Left ventricle myocardium inferior (tissue), 1 donor: Measurements from ENCODE around the gene RETREG3. TPM values are rescaled to one million over a fixed set of nuclear protein-coding genes. Genes with fewer than 3 reads are reported as not detected.
A peak's percentile ranks its signal among the peaks of the same experiment; 100 is the strongest.

Experiments
- DNase-seq: peaks from one replicate; pipeline ENCODE4 v3.0.0-alpha.2; 2020
- H3K27ac ChIP-seq: fragments of 200-600 bp; replicated peaks from 2 replicates; pipeline ENCODE4 v1.8.0; 2021
- H3K27me3 ChIP-seq: fragments of 200-600 bp; 2 replicates; pipeline ENCODE4 v1.8.0; 2021; ENCODE audit warnings: low read depth
- H3K36me3 ChIP-seq: fragments of 200-600 bp; 2 replicates; pipeline ENCODE4 v1.8.0; 2021
- H3K4me1 ChIP-seq: fragments of 200-600 bp; 2 replicates; pipeline ENCODE4 v1.8.0; 2021
- H3K4me3 ChIP-seq: fragments of 200-600 bp; 2 replicates; pipeline ENCODE4 v1.8.0; 2021; ENCODE audit warnings: mild to moderate bottlenecking, moderate library complexity
- H3K9me3 ChIP-seq: fragments of 200-600 bp; replicated peaks from 2 replicates; pipeline ENCODE4 v1.8.0; 2021
- CTCF ChIP-seq: fragments of 200-600 bp; IDR thresholded peaks from 2 replicates; pipeline ENCODE4 v1.8.0; 2021; ENCODE audit warnings: antibody characterized with exemption, mild to moderate bottlenecking, borderline replicate concordance
- intact Hi-C: fragments of 100-400 bp; cut with micrococcal nuclease; formaldehyde crosslinking; loops from one replicate; pipeline ENCODE4 v1.11.0; 2022
- total RNA-seq: library from RNA; stranded (reverse); fragmentation: NEBNext Ultra II Directional; extraction: Animal tissue kit (Norgen Biotek cat#: 25700); gene quantifications from one replicate; pipeline ENCODE4 v1.2.1, GENCODE V29; 2021
- donor health status: DM: no; HTN: yes; CAD: no; lungs with severe emphysema.

The RETREG3 gene
- total RNA-seq, 1 donor from 2014 or later: 17.6 TPM

DNA sequence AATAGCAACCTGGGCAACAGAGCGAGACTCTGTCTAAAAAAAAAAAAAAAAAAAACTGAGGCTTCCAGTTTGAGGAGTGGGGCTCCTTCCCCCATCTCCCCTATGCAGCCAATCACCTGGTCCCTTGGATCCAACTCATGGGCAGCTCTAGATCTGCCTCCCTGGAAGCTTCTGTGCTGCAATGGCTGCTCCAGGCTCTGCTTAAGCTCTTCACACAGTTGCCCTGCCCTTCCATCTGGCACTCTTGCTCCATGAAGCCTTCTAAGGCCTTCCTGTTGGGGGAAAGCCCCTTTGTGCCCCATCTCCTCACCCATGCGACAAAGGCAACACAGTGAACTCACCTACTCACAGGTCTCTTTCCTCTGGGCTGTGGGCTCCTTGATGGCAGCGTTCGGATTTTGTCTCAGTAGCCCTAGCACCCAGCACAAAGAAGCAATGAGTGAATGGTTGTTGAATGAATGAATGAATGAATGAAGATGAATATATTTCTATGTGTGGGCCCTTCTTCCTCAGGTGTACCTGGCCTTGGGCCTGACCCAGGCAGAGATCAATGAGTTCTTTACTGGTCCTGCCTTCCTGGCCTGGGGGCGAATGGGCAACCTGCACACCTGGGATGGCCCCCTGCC, 71.2 kb downstream of the RETREG3 start:
- H3K4me3 ChIP-seq: no peak overlapping the region
- peaks cover 28% of the 10 kb centered on the region for H3K4me1 ChIP-seq
- H3K36me3 ChIP-seq: peaks cover 44% of the 10 kb centered on the region
- intact Hi-C loops: no loop called here
- no peaks in the 10 kb centered on the region for H3K9me3 ChIP-seq
- DNase-seq: no peak
- no peak overlapping the region for H3K27ac ChIP-seq
- no peaks in the 10 kb centered on the region for H3K27me3 ChIP-seq
- no peak for TF ChIP-seq CTCF

GRCh38 chr17:42537156-42537805, 71.9 kb downstream of the RETREG3 start:
- Histone ChIP-seq H3K9me3 (no peaks in the 10 kb centered on the region), H3K27ac (peak overlapping the region; percentile 97), H3K4me3 (peak overlapping the region; percentile 79), H3K4me1 (peaks cover 34% of the 10 kb centered on the region), H3K27me3 (no peaks in the 10 kb centered on the region), H3K36me3 (peaks cover 37% of the 10 kb centered on the region)
- TF ChIP-seq CTCF: no peak
- DNase-seq: no peak
- intact Hi-C loops: no loop called here

- Histone ChIP-seq H3K27ac (peak overlapping the region; percentile 97), H3K9me3 (no peaks in the 10 kb centered on the region), H3K27me3 (no peaks in the 10 kb centered on the region), H3K4me1 (peaks cover 38% of the 10 kb centered on the region), H3K36me3 (peaks cover 30% of the 10 kb centered on the region), H3K4me3 (peak overlapping the region; percentile 79)
- intact Hi-C loops: no loop called here
- peak; percentile 88 for DNase-seq
- TF ChIP-seq CTCF: no peak
Measured at GRCh38 chr17:42536372-42537155, 72.6 kb downstream of the RETREG3 start.

DNA sequence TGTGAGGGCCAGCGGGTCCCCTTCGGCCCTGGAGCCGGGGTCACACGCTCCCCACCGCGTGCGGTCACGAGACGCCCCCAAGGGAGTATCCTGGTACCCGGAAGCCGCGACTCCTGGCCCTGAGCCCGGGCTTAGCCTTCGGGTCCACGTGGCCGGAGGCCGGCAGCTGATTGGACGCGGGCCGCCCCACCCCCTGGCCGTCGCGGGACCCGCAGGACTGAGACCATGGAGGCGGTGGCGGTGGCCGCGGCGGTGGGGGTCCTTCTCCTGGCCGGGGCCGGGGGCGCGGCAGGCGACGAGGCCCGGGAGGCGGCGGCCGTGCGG, 73.2 kb downstream of the RETREG3 start, which contains the start of gene NAGLU:
NAGLU (plus strand) TSS at position 194 of the 324 bp plus-strand sequence; CDS start at position 226, 32 bp downstream.
- H3K27ac ChIP-seq: peak within 1 kb of the TSS; percentile 97
- intact Hi-C loops: no loop called here
- no peak for TF ChIP-seq CTCF

GRCh38 chr17:42535155-42536047, 73.8 kb downstream of the RETREG3 start:
- no peak for TF ChIP-seq CTCF
- peak overlapping the region; percentile 79 for H3K4me3 ChIP-seq
- peak overlapping the region; percentile 97 for H3K27ac ChIP-seq
- no peaks in the 10 kb centered on the region for H3K27me3 ChIP-seq
- intact Hi-C loops: no loop called here
- no peaks in the 10 kb centered on the region for H3K9me3 ChIP-seq
- peaks cover 41% of the 10 kb centered on the region for H3K4me1 ChIP-seq
- DNase-seq: no peak
- H3K36me3 ChIP-seq: peaks cover 23% of the 10 kb centered on the region

More for the DNA sequence above, 73.2 kb downstream of the RETREG3 start, which contains the start of gene NAGLU:
- peak within 1 kb of the TSS; percentile 79 for H3K4me3 ChIP-seq
- peak; percentile 98 for DNase-seq
- H3K4me1 ChIP-seq: peaks cover 41% of the 10 kb centered on the region
- peaks cover 26% of the 10 kb centered on the region for H3K36me3 ChIP-seq
- no peaks in the 10 kb centered on the region for H3K9me3 ChIP-seq
- H3K27me3 ChIP-seq: no peaks in the 10 kb centered on the region
